ENCODE data around the gene ABCF2. TPM values are rescaled to one million over a fixed set of nuclear protein-coding genes. Genes with fewer than 3 reads are reported as not detected.

The ABCF2 gene
- total RNA-seq, 2 donors from 2014 or later: 24.2 to 26.7 TPM

DNA sequence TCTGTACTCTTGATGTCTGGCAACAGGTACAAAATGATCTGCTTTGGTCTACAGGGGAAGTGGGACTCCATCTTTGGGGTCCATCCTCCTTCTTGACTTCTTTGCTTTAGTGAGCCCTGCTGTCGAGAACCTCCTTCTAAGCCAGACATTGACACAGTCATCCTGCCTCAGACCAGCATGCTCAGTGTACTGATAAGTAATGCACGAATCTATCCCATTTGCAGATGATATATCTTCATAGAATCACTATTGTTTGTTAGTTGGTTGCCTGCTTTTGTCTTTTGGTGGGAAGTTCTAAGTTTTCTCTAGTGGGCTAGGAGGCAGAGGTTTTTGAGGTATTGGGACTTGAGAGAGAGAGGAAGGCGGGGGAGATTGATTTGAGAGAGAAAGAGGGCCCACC is 25.7 kb downstream of the ABCF2 start:
- Mint-ChIP-seq H3K27ac (peak overlapping the region; percentile 57), H3K27me3 (no peaks in the 10 kb centered on the region), H3K4me1 (peaks cover 20% of the 10 kb centered on the region), H3K36me3 (ENCODE audit: low read depth) (no peaks in the 10 kb centered on the region), H3K4me3 (no peak overlapping the region)
- DNase-seq (no peak), ATAC-seq (no peak)
- no peaks in the 10 kb centered on the region for H3K9me3 ChIP-seq (ENCODE audit: control insufficient read depth, low read length, poor library complexity, severe bottlenecking)

DNA sequence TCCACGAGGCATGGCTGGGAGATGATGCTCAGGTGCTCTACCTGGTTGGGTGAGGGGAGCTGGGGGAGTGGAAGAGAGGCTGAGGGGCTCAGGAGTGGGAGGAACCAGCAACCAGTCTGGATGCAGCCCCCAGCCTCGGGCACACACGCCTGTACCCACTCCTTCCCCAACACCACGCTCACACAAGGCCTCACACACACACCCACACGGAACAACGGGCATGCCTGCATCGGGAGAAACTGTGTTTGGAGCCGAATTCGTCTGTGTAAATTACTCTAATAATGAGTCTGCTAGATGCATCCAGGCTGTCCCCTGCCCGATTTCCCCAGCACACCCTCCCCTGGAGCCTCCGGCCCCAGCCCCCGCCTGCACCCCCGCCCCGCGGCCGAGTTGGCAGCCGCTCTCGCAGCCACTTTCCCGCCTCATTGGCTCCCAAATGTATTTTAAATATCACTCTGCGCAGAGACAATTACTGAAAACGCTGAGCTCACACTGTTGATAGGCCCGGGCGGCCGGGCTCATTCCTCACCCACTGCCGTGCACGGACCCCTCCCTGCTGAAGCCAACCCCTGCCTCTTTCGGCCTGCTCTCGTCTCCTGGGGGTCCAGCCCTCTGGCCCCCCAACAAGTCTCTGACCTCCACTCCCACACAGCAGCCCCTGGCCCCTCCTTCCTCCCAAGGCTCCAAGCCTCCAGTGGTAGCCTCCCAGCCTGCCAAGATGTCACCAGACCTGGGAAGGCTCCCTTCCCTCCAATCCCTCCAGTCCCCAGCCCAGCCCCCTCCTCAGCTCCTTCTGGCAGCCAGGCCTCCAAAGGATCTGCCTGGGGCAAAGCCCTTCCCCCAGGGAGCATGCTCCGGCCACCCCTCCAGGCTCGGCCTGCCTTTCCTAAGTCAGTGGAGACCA is 27.8 kb downstream of the ABCF2 start:
- Mint-ChIP-seq H3K4me1 (peaks cover 12% of the 10 kb centered on the region), H3K36me3 (ENCODE audit: low read depth) (no peaks in the 10 kb centered on the region), H3K27me3 (no peaks in the 10 kb centered on the region), H3K27ac (no peak overlapping the region), H3K4me3 (no peak overlapping the region)
- no peak for DNase-seq
- ATAC-seq: no peak
- no peaks in the 10 kb centered on the region for H3K9me3 ChIP-seq (ENCODE audit: control insufficient read depth, low read length, poor library complexity, severe bottlenecking)

DNA sequence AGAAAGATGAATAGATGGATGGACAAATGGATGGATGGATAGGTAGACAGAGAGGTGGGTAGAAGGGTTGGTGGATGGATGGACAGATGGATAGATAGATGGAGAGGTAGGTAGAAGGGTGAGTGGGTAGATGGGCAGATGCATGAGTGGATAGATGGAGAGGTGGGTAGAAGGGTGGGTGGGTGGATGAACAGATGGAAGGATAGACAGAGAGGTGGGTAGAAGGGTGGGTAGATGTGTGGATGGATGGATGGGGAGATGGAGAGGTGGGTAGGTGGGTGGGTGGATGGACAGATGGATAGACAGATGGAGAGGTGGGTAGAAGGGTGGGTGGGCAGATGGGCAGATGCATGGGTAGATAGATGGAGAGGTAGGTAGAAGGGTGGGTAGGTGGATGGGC is 29.1 kb downstream of the ABCF2 start:
- no peak for ATAC-seq
- no peaks in the 10 kb centered on the region for H3K9me3 ChIP-seq (ENCODE audit: control insufficient read depth, low read length, poor library complexity, severe bottlenecking)
- Mint-ChIP-seq H3K4me3 (no peak overlapping the region), H3K36me3 (ENCODE audit: low read depth) (no peaks in the 10 kb centered on the region), H3K27ac (no peak overlapping the region), H3K27me3 (no peaks in the 10 kb centered on the region), H3K4me1 (peaks cover 21% of the 10 kb centered on the region)
- no peak for DNase-seq

DNA sequence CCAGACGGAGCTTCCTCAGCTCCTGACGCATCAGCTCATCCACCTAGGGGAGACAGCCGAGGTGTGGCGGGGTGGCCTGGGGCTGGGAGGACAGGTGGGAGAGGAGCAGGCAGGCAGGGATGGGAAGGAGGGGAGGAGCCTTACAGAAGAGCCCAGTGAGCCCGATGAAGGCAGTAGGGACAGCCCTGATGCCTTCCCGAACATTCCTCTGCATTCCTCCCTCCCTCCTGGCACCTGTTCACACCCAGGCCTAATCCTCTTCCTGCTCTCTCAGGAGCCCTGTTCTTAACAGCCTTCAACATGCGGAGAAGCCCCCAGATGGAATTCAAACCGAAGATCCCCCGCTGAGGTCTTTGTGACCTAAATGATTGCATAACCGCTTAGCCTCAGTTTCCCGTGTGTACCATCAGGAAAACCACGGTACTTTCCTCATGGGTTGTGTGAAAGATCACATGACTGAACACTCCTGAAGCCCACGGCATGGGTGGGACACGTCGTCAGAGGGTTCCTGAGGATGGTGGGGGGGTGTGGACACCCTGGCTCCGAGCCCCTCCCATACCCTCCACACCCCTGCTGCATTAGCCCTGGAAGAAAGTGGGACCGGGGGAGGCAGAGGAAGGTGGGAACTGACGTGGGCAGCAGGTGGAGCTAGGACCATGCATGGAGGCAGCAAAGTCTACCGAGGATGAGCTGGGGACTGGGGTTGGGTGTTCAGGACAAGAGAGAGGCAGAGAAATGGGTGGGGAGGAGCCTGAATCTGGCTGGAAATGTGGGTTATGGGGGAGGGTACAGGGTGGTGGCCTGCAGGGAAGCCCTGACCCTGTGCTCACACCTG is 31.2 kb downstream of the ABCF2 start:
- Mint-ChIP-seq H3K27ac (no peak overlapping the region), H3K36me3 (ENCODE audit: low read depth) (no peaks in the 10 kb centered on the region), H3K4me1 (peaks cover 18% of the 10 kb centered on the region), H3K27me3 (no peaks in the 10 kb centered on the region), H3K4me3 (no peak overlapping the region)
- ATAC-seq: no peak
- no peak for DNase-seq
- no peaks in the 10 kb centered on the region for H3K9me3 ChIP-seq (ENCODE audit: control insufficient read depth, low read length, poor library complexity, severe bottlenecking)

DNA sequence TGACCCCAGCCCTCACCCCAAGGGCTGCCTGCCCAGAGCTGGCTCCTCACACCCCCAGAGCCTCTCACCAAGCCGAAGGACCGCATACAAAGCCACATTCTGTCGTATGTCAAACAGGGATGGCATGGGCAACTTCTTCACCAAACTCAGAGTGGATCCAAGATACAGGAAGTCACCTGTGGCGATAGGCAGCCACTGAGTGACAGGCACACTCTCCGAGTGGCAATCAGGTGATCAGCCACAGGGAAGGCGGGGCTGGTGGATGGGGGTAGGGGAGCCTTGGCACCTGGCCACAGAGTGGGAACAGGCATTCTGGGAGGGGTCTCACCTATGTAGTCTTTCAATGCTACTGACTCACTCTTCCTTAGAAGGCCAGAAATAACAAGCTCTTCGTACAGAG is 32.8 kb downstream of the ABCF2 start:
- H3K27me3 Mint-ChIP-seq: no peaks in the 10 kb centered on the region
- H3K9me3 ChIP-seq (ENCODE audit: control insufficient read depth, low read length, poor library complexity, severe bottlenecking): no peaks in the 10 kb centered on the region
- H3K4me1 Mint-ChIP-seq: peaks cover 23% of the 10 kb centered on the region
- no peaks in the 10 kb centered on the region for H3K36me3 Mint-ChIP-seq (ENCODE audit: low read depth)
- DNase-seq (no peak), ATAC-seq (peak; percentile 67)
- no peak overlapping the region for H3K4me3 Mint-ChIP-seq
- peak overlapping the region; percentile 80 for H3K27ac Mint-ChIP-seq

DNA sequence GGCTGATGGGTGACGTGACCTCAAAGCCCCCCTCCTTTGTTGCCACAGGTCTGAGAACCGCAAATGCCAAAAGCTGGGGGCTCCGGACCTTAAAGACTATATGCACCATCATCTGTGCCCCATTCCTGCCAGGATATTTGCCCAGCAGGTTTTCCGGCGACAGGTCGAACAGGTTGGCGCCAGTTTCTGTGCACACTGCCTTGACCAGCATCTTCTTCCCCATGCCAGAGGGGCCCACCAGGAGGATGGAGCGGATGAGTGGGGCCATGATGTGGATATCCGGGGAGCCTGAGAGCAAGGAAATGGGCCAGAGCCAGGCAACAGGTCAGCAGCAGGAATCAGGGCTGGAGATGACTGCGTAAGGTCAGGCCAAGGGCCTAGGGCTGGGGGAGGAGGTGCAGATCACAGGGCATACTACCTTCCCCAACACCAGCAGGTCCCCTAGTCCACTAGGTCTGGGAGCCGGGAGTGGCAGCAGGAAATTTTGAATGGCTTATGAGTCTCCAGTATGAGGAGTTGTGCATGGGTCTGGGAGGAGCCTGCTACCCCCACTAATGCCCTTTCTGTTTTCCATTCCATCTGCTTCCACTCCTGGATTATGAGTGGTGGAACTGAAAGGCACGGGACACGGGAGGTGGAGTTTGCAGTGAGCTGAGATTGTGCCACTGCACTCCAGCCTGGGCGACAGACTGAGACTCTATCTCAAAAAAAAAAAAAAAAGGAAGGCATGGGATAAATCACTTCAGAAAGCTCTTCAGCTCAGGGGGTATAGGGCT is 33.6 kb downstream of the ABCF2 start:
- no peaks in the 10 kb centered on the region for H3K9me3 ChIP-seq (ENCODE audit: control insufficient read depth, low read length, poor library complexity, severe bottlenecking)
- H3K4me1 Mint-ChIP-seq: peaks cover 25% of the 10 kb centered on the region
- no peak for ATAC-seq
- no peaks in the 10 kb centered on the region for H3K36me3 Mint-ChIP-seq (ENCODE audit: low read depth)
- peak overlapping the region; percentile 31 for H3K4me3 Mint-ChIP-seq
- H3K27ac Mint-ChIP-seq: peak overlapping the region; percentile 80
- H3K27me3 Mint-ChIP-seq: no peaks in the 10 kb centered on the region
- no peak for DNase-seq

DNA sequence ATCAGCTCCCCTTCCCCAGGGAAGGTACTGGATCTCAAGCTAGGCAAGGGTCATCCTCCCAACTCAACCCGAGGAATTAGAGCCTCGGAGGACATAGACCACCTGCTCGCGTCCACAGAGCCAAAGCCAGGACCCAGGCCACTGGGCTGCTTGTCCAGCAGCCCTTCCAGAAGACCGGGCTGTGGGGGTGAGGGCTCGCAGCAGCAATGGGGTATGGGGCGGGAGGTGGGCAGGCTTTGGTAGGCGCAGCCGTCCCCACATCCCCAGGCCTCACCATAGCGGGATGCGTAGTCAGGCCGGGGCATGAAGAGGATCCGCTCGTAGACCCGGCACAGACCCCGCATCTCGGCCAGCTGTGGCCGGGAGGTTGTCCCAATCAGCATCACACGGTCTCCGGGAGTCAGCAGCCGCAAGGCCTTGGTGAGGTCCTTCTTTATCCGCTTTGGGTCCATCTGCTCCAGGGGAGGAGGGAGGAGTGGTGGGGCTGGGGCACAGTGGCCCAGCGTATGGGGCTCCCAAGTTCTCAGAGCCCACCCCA is 34.9 kb downstream of the ABCF2 start:
- no peak for ATAC-seq
- Mint-ChIP-seq H3K27ac (no peak overlapping the region), H3K4me1 (peaks cover 25% of the 10 kb centered on the region), H3K4me3 (no peak overlapping the region), H3K36me3 (ENCODE audit: low read depth) (no peaks in the 10 kb centered on the region), H3K27me3 (no peaks in the 10 kb centered on the region)
- H3K9me3 ChIP-seq (ENCODE audit: control insufficient read depth, low read length, poor library complexity, severe bottlenecking): no peaks in the 10 kb centered on the region
- DNase-seq: no peak

DNA sequence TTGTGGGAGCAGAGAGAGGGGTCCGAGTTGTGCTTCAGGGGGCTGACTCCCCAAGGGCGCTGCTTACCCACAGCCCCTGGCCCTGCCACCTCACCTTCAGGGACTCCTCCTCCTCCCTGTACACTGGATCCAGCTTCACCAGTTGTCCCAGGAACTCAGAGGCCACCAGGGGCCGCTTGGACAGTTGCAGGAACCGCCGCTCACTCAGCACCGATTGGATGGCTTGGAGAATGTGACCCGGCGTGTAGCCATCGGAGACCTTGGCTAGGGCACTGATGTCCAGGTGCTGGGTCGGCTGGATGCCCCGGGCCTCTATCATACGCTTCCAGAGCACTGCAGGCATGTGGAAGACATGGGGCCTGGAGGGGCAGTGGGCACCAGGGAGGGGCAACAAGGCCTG is 35.5 kb downstream of the ABCF2 start:
- no peaks in the 10 kb centered on the region for H3K27me3 Mint-ChIP-seq
- no peak for ATAC-seq
- no peaks in the 10 kb centered on the region for H3K36me3 Mint-ChIP-seq (ENCODE audit: low read depth)
- H3K4me1 Mint-ChIP-seq: peaks cover 25% of the 10 kb centered on the region
- no peak overlapping the region for H3K27ac Mint-ChIP-seq
- no peak overlapping the region for H3K4me3 Mint-ChIP-seq
- no peaks in the 10 kb centered on the region for H3K9me3 ChIP-seq (ENCODE audit: control insufficient read depth, low read length, poor library complexity, severe bottlenecking)
- DNase-seq: no peak

DNA sequence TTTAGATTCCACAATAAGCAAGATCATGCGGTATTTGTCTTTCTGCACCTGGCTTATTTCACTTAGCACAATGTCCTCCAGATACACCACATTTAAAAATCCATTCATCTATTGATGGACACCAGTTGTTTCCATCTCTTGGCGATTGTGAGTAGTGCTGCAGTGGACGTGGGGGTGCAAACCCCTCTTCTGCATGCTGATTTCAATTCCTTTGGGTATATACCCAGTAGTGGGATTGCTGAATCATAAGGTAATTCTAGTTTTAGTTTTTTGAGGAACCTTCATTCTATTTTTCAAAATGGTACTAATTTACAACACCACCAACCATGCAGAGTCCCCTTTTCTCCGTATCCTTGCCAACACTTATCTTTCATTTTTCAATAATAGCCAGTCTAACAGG is 38.0 kb downstream of the ABCF2 start:
- ATAC-seq (no peak), DNase-seq (no peak)
- no peaks in the 10 kb centered on the region for H3K27me3 Mint-ChIP-seq
- H3K9me3 ChIP-seq (ENCODE audit: control insufficient read depth, low read length, poor library complexity, severe bottlenecking): no peaks in the 10 kb centered on the region
- H3K36me3 Mint-ChIP-seq (ENCODE audit: low read depth): no peaks in the 10 kb centered on the region
- H3K4me3 Mint-ChIP-seq: no peak overlapping the region
- H3K4me1 Mint-ChIP-seq: peaks cover 14% of the 10 kb centered on the region
- no peak overlapping the region for H3K27ac Mint-ChIP-seq

DNA sequence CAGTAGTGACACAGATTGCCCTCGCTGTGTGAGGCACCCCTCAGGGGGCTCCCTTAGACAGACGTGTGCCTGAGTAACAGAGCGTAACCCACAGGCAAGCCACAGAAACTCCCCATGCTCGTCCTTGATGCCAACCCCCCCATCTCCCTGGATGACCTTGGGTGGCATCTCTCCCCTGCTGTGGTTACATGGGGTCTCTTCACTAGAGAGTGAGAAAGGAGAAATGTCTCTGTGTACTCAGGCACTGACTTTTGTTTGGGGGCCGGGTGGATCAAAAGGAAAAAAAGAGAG is 38.8 kb downstream of the ABCF2 start:
- DNase-seq (no peak), ATAC-seq (no peak)
- Mint-ChIP-seq H3K4me3 (no peak overlapping the region), H3K4me1 (peaks cover 8% of the 10 kb centered on the region), H3K27me3 (no peaks in the 10 kb centered on the region), H3K27ac (no peak overlapping the region), H3K36me3 (ENCODE audit: low read depth) (no peaks in the 10 kb centered on the region)
- no peaks in the 10 kb centered on the region for H3K9me3 ChIP-seq (ENCODE audit: control insufficient read depth, low read length, poor library complexity, severe bottlenecking)

DNA sequence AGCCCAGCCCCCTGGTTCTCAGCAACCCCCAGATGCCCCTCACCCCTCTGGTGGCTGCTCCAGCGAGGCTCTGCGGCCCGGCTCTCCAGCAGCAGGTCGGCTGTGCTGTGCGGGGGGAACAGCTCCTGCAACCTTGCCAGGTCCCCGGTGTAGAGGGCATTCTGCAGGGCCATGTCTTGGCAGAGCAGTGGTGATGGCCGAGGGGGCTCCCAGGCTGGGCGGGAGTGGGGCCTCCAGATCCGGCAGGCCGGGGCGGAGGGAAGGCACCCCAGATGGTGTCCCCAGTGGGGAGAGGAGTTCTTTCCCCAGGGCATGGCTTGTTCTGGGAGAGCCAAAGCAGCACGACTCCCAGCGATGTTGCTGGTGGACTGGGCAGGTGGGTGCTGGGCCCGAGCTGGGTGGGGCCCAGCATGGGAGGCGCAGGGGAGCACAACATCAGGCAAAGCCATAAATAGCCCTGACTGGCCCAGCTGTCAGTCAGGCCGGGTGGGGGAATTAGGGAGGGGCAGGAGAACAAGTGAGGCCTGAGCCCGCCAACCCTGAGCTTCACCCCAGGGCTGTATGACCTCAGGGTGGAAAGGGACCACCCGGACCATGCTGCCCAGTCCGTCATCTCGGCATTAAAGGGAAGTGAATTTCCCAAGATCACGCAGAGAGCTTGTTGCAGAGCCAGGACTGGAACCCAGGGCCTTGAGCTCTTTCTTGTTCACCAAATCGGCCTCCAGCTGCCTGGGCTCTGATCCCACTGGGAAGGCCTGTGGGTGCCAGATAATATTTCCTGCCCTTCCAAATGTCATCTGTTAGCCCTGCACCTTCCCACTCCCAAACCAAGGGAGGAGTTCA is 39.4 kb downstream of the ABCF2 start:
- peaks cover 7% of the 10 kb centered on the region for H3K4me1 Mint-ChIP-seq
- H3K4me3 Mint-ChIP-seq: no peak overlapping the region
- H3K27me3 Mint-ChIP-seq: no peaks in the 10 kb centered on the region
- no peaks in the 10 kb centered on the region for H3K9me3 ChIP-seq (ENCODE audit: control insufficient read depth, low read length, poor library complexity, severe bottlenecking)
- no peaks in the 10 kb centered on the region for H3K36me3 Mint-ChIP-seq (ENCODE audit: low read depth)
- H3K27ac Mint-ChIP-seq: no peak overlapping the region
- ATAC-seq (no peak), DNase-seq (no peak)

DNA sequence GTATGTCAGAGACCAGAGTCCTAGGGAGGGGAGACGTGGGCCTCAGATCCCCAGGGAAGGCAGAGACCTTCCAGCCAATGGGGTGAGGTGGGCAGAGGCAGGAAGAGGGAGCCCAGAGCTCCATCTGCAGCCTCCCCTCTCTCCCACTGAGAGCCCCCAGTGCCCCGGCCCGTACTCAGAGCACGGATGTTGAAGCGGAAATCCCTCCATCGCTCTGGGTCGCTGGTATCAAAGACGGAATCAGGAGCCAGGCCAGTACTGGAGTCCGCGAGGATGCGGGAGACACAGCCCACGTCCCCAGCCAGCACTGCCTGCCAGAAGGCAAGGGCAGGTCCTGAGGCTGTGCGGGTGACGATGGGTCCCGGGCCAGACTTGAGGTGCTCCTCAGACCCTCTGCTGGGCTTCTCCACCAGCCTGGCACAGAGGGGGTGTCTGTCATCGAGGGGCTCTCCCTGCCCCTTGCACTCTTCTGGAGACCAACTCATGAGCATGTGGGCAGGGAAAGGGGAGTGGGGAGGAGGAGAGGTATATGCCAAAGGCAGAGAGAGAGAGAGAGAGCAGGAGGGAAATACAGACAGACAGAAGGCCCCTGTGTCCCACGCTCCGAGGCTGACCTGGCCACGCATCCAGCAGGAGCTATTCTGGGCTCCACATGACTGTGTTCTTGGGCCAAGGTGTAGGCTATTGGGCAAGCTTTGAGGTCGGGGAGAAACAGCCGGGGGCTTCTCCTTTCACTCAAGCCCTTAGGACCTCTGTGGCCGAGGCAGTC is 40.2 kb downstream of the ABCF2 start, which contains the start of gene ASB10:
Gene ASB10, minus strand, starts transcription at position 611 of the 769 bp plus-strand sequence. Its CDS starts 120 bp downstream, at position 491.
- Mint-ChIP-seq H3K36me3 (ENCODE audit: low read depth) (no peaks in the 10 kb centered on the region), H3K4me1 (peaks cover 7% of the 10 kb centered on the region), H3K27me3 (no peaks in the 10 kb centered on the region), H3K27ac (no peak within 1 kb of the TSS), H3K4me3 (no peak within 1 kb of the TSS)
- no peak for ATAC-seq
- no peak for DNase-seq
- H3K9me3 ChIP-seq (ENCODE audit: control insufficient read depth, low read length, poor library complexity, severe bottlenecking): no peaks in the 10 kb centered on the region

Data from T-helper 17 cell (primary cell).